Hepatocyte (in vitro differentiated cells): ENCODE data around the gene MUC5B. TPM values are rescaled to one million over a fixed set of nuclear protein-coding genes. Genes with fewer than 3 reads are reported as not detected.

Experiments
- DNase-seq: peaks from one replicate; pipeline ENCODE4 v3.0.0-alpha.2; 2016; ENCODE audit warnings: low spot score
- H2AFZ ChIP-seq: fragments of 200-600 bp; sonication (generic); 2 replicates; pipeline ENCODE4 v1.6.0; 2016; ENCODE audit warnings: antibody characterized with exemption, mild to moderate bottlenecking
- H3K27ac ChIP-seq: fragments of 200-600 bp; sonication (generic); 2 replicates; pipeline ENCODE4 v1.5.1; 2016; ENCODE audit warnings: mild to moderate bottlenecking
- H3K27me3 ChIP-seq: fragments of 200-600 bp; sonication (generic); 2 replicates; pipeline ENCODE4 v1.6.1; 2016
- H3K36me3 ChIP-seq: fragments of 200-600 bp; sonication (generic); replicated peaks from 2 replicates; pipeline ENCODE4 v1.5.1; 2016; ENCODE audit warnings: low read depth; ENCODE audit not compliant: insufficient read depth
- H3K4me1 ChIP-seq: fragments of 200-600 bp; sonication (generic); 2 replicates; pipeline ENCODE4 v1.5.1; 2016; ENCODE audit warnings: mild to moderate bottlenecking, moderate library complexity; ENCODE audit not compliant: insufficient read depth
- H3K4me2 ChIP-seq: fragments of 200-600 bp; sonication (generic); 2 replicates; pipeline ENCODE4 v1.6.0; 2016
- H3K4me3 ChIP-seq: fragments of 200-600 bp; sonication (generic); 2 replicates; pipeline ENCODE4 v1.5.1; 2016; ENCODE audit warnings: mild to moderate bottlenecking
- H3K79me2 ChIP-seq: fragments of 200-600 bp; sonication (generic); 2 replicates; pipeline ENCODE4 v1.6.0; 2017; ENCODE audit warnings: mild to moderate bottlenecking
- H3K9me2 ChIP-seq: fragments of 200-600 bp; sonication (generic); replicated peaks from 2 replicates; pipeline ENCODE4 v1.6.0; 2017; ENCODE audit warnings: mild to moderate bottlenecking; ENCODE audit not compliant: insufficient read depth
- H3K9me3 ChIP-seq: fragments of 200-600 bp; sonication (generic); 2 replicates; pipeline ENCODE4 v1.5.1; 2016; ENCODE audit warnings: low read depth, mild to moderate bottlenecking
- H4K20me1 ChIP-seq: fragments of 200-600 bp; sonication (generic); 2 replicates; pipeline ENCODE4 v1.6.0; 2016; ENCODE audit warnings: mild to moderate bottlenecking; ENCODE audit not compliant: insufficient read depth, poor library complexity, severe bottlenecking
- EZH2 ChIP-seq: fragments of 200-600 bp; sonication (generic); IDR thresholded peaks from 2 replicates; pipeline ENCODE4 v1.6.1; 2016; ENCODE audit warnings: antibody characterized with exemption, mild to moderate bottlenecking, borderline replicate concordance
- EZH2phosphoT487 ChIP-seq: fragments of 200-600 bp; sonication (generic); IDR thresholded peaks from one replicate; pipeline ENCODE4 v1.6.1; 2018; ENCODE audit warnings: antibody characterized with exemption, mild to moderate bottlenecking, low read depth, moderate library complexity; ENCODE audit not compliant: unreplicated experiment, severe bottlenecking
- WGBS: methylation state at CpG from one replicate; pipeline ENCODE4 v1.1.6; 2016; ENCODE audit warnings: low lambda C conversion rate; ENCODE audit errors: missing lambda C conversion rate; 5-methylcytosine and 5-hydroxymethylcytosine counted together
- polyA plus RNA-seq: library from polyadenylated mRNA; unstranded; fragments of >200 nt; fragmentation: Nextera tagmentation; extraction: Ambion mirVana; gene quantifications from 2 replicates; pipeline ENCODE4 v1.2.1, GENCODE V29; 2016
- total RNA-seq: library from RNA; depleted of rRNA; stranded (reverse); fragments of >200 nt; gene quantifications from 2 replicates; pipeline ENCODE4 v1.2.3, GENCODE V29; 2014
- TF ChIP-seq, protein P1 (sequence below): fragments of 200-600 bp; sonication (generic); IDR thresholded peaks from 2 replicates; pipeline ENCODE4 v1.5.1; 2016; ENCODE audit warnings: antibody characterized with exemption, mild to moderate bottlenecking; ENCODE audit not compliant: poor library complexity

The MUC5B gene
- total and polyA plus RNA-seq, 2 experiments from 2014 or later, result 0.07 to 0.15 TPM

- no peak overlapping the region for H3K4me2 ChIP-seq
- no peaks in the 10 kb centered on the region for H4K20me1 ChIP-seq
- H3K27ac ChIP-seq, result no peak overlapping the region
- no peaks in the 10 kb centered on the region for H3K79me2 ChIP-seq
- 96% methylated on average over 14 of the region's 14 CpGs for WGBS
- TF ChIP-seq EZH2, result no peak
- H3K27me3 ChIP-seq, result no peaks in the 10 kb centered on the region
- no peaks in the 10 kb centered on the region for H3K9me3 ChIP-seq
- no peaks in the 10 kb centered on the region for H3K9me2 ChIP-seq
- no peaks in the 10 kb centered on the region for H3K36me3 ChIP-seq
- no peak overlapping the region for H3K4me3 ChIP-seq
- DNase-seq, result no peak
- H2AFZ ChIP-seq, result no peak overlapping the region
- no peaks in the 10 kb centered on the region for H3K4me1 ChIP-seq
Measured at GRCh38 chr11:1279674-1280055, 56.8 kb downstream of the MUC5B start.

DNA sequence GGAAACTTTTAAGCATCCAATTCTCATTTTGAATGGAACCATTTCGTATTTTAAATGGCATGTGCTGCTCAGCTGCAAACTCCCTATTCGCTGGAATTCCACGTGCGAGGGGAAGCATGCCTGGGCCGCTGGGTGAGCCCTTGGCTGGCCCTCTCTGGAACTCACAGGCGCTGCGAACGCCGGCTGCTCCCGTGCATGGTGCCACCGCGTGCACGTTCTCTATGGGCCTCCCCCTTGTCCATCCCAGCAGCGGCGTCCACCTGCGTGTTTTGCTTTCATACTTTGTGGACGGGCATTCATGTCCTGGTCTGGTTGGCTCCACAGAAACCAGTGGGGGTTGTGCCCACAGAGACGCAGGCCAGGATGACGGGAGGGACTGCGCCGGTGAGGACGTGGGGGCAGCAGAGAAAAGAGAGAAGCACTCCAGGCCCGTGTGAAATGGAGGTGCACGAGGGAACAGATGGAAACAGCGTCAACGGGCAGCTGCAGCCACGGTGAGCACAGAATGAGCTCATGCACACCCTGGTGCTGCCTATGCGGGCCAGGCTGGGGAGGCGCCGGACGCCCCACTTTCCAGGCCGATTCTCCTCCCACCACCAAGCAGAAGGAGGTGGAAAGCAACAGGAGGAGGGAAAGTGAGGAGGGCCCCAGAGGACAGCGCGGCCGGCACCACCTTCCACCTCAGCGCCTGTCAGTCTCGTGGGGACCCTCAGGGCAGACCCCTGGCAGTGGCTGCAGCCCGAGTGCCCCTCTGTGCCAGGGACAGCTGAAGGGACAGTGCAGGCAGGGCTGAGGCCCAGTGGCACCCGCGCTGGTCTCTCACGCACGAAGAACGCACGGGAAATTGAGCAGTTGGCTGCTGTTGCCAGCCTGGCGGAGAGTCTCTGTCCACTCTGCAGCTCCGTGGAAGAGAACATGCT, 57.5 kb downstream of the MUC5B start:
- TF ChIP-seq, protein P1, sequence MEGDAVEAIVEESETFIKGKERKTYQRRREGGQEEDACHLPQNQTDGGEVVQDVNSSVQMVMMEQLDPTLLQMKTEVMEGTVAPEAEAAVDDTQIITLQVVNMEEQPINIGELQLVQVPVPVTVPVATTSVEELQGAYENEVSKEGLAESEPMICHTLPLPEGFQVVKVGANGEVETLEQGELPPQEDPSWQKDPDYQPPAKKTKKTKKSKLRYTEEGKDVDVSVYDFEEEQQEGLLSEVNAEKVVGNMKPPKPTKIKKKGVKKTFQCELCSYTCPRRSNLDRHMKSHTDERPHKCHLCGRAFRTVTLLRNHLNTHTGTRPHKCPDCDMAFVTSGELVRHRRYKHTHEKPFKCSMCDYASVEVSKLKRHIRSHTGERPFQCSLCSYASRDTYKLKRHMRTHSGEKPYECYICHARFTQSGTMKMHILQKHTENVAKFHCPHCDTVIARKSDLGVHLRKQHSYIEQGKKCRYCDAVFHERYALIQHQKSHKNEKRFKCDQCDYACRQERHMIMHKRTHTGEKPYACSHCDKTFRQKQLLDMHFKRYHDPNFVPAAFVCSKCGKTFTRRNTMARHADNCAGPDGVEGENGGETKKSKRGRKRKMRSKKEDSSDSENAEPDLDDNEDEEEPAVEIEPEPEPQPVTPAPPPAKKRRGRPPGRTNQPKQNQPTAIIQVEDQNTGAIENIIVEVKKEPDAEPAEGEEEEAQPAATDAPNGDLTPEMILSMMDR, result no peak
- TF ChIP-seq EZH2 (no peak), EZH2phosphoT487 (no peak)
- Histone ChIP-seq H3K4me3 (no peak overlapping the region), H3K27ac (no peak overlapping the region), H3K27me3 (no peaks in the 10 kb centered on the region), H3K4me1 (no peaks in the 10 kb centered on the region), H2AFZ (no peak overlapping the region), H3K4me2 (no peak overlapping the region), H4K20me1 (no peaks in the 10 kb centered on the region), H3K9me3 (no peaks in the 10 kb centered on the region), H3K9me2 (no peaks in the 10 kb centered on the region), H3K36me3 (no peaks in the 10 kb centered on the region), H3K79me2 (no peaks in the 10 kb centered on the region)
- 95% methylated on average over 46 of the region's 46 CpGs for WGBS
- no peak for DNase-seq

DNA sequence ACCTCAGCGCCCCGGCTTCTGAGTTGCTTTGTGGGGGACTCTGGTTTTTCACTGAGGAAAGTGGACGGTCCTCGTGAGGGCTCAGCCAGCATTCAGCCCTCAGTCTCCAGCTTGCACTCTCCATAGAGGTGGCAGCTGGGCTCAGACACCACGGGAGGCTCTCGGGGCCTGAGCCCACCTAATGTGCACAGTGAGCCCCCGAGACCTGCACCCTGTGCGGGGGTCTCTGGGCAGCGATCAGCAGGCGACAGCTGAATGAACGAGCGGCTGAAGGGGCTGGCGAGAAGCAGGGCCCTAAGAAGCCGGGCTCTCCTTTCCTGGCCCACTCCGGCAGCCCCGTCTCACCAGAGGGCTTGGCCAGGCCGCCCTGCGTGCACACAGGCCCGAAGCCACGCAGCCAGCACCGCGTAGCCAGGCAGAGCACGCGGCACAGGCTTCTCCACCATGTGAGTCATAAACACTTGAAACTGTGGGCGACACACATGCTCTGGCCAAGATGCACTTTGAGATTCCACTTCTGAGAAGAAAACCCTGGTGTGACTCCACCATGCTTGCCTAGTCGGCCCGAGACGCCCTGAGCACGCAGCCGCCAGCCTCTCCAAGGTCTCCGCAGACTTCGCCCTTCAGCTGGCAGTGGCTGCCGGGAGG, 58.6 kb downstream of the MUC5B start:
- Histone ChIP-seq H3K79me2 (no peaks in the 10 kb centered on the region), H3K9me2 (no peaks in the 10 kb centered on the region), H3K9me3 (no peaks in the 10 kb centered on the region), H3K27ac (no peak overlapping the region), H3K4me1 (no peaks in the 10 kb centered on the region), H3K4me3 (no peak overlapping the region), H3K27me3 (no peaks in the 10 kb centered on the region), H4K20me1 (no peaks in the 10 kb centered on the region), H3K4me2 (no peak overlapping the region), H3K36me3 (no peaks in the 10 kb centered on the region), H2AFZ (no peak overlapping the region)
- WGBS, result 91% methylated on average over 33 of the region's 33 CpGs
- TF ChIP-seq EZH2phosphoT487, result no peak
- TF ChIP-seq, protein P1, result no peak
- no peak for TF ChIP-seq EZH2
- no peak for DNase-seq

- H3K27ac ChIP-seq, result no peak overlapping the region
- no peaks in the 10 kb centered on the region for H4K20me1 ChIP-seq
- no peak overlapping the region for H3K4me3 ChIP-seq
- no peaks in the 10 kb centered on the region for H3K9me3 ChIP-seq
- H3K4me1 ChIP-seq, result no peaks in the 10 kb centered on the region
- TF ChIP-seq, protein P1, result no peak
- no peak for TF ChIP-seq EZH2
- TF ChIP-seq EZH2phosphoT487, result no peak
- H3K79me2 ChIP-seq, result no peaks in the 10 kb centered on the region
- whole genome bisulfite sequencing, result 74% methylated on average over 3 of the region's 3 CpGs
- no peak overlapping the region for H2AFZ ChIP-seq
- H3K4me2 ChIP-seq, result no peak overlapping the region
- H3K27me3 ChIP-seq, result no peaks in the 10 kb centered on the region
- H3K36me3 ChIP-seq, result no peaks in the 10 kb centered on the region
- no peaks in the 10 kb centered on the region for H3K9me2 ChIP-seq
- no peak for DNase-seq
Measured at GRCh38 chr11:1281974-1282365, 59.1 kb downstream of the MUC5B start.
